Measurements from ENCODE around the gene TNNI3.

- TF ChIP-seq POLR2AphosphoS5 (IDR thresholded peaks at IDR 0.05; ENCODE audit: low read depth, low read length) (no peak), POLR2A (IDR thresholded peaks at IDR 0.05; ENCODE audit: low read depth, low read length) (no peak), TAF1 (IDR thresholded peaks at IDR 0.05; ENCODE audit: low read depth, low read length) (no peak)
Measured at GRCh38 chr19:55165952-55166529, 8.5 kb upstream of the TNNI3 start.

All from GM12891 (cell line).